Renal cortex interstitium (tissue), 11 donors: Measurements from ENCODE around the gene PAQR5. TPM values are rescaled to one million over a fixed set of nuclear protein-coding genes. Genes with fewer than 3 reads are reported as not detected.
"Not testable (repeated sequence)": the region's sequence is repeated elsewhere in the genome, so short reads cannot be mapped to it uniquely, and the experiment has no call there.

Source experiments
- DNase-seq, 11 donors: peaks; one replicate each; pipeline ENCODE4 v3.0.0-alpha.2; 2013; ENCODE audit warnings: low read depth in 9 of 11, low spot score in 4 of 11; ENCODE audit errors: extremely low read depth in 1 of 11
- polyA plus RNA-seq, 3 donors: library from polyadenylated mRNA; unstranded; fragments of 120-200 nt; gene quantifications; one replicate each; pipeline ENCODE4 v1.2.1, GENCODE V29; 2013; ENCODE audit not compliant: insufficient read length in 3 of 3

PAQR5 gene
- polyA plus RNA-seq, 3 donors: 24.9 to 36.2 (median 27.0) TPM

DNA sequence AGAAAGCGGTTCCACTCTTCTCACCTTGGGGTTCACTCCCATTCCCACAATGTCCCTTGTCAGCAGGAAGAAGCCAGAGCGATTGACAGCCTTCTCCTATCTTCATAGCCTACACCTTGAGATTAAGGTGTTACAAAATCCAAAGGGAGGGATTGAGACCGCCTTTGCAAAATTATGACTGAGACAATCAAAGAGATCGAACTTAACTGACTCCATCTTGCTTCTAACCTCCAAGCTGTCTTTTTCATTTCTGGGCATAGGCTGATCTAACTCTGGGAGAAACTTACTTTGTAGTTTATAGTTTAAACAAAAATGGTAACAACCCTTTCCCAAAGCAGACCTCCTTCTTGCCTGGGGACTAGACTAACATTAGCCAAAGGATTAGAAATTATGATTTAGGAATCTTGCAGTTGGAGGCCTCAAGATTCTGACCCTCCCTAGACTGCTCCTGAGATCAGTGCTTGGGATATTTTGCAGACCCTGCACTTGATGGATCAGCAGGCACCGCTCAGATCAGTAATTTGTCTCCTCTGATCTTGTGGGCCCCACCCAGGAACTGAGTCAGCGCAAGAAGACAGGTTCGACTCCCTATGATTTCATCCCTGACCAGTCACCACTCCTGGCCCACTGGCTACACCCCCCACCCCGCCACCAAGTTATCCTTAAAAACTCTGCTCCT is 40.0 kb downstream of the PAQR5 start:
- no peak for DNase-seq

DNA sequence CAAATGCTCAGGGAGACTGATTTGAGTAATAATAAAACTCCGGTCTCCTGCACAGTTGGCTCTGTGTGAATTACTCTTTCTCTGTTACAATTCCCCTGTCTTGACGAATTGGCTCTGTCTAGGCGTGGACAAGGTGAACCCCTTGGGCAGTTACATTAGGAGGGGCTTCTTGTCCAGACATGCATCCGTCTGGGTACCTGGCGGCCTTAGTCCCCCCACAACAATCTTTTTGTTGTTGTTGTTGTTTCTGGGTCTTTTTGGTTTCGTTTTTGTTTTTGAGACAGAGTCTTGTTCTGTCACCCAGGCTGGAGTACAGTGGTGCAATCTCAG is 40.5 kb downstream of the PAQR5 start:
- DNase-seq: not testable (repeated sequence)

DNA sequence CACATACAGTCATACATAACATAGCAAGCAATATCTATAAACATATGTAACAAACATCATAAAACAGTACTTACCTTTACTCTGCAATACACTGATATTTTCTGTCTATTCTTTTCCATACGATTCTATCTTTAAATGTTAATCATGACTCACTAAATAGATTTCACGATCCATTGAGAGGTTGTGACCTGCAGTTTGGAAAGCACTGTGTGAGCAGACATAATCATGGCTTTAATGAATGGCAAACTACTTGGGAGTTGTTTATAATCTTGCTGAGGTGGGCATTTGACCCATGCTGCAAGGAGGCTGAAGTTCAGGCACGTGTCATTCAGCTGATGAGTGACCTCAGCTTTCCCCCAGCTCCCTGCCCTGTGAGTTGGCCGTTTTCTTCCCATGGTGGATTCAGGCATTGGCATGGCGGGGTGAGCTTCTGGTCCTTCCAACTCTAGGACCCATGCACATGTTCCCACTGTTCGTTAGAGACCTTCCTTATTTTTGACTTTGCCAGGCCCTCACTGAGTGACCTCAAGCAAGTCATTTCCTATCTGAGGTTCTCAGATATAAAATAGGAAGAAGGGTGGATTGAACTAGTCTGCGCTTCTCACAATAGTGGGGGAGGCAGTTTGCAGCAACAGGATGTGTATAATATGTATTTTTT is 41.7 kb downstream of the PAQR5 start:
- DNase-seq: no peak

DNA sequence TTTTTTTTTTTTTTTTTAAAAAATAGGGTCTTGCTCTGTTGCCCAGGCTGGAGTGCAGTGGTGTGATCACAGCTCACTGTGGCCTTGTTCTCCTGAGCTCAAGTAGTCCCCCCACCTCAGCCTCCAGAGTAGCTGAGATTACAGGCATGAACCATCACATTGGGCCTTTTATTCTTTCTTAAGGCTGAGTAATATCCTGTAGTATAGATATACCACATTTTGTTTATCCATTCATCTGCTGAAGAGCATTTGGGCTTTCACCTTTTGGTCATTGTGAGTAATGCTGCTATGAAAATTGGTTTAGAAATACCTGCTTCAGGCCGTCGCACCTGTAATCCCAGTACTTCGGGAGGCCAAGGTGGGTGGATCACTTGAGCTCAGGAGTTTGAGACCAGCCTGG is 42.6 kb downstream of the PAQR5 start:
- no peak for DNase-seq

DNA sequence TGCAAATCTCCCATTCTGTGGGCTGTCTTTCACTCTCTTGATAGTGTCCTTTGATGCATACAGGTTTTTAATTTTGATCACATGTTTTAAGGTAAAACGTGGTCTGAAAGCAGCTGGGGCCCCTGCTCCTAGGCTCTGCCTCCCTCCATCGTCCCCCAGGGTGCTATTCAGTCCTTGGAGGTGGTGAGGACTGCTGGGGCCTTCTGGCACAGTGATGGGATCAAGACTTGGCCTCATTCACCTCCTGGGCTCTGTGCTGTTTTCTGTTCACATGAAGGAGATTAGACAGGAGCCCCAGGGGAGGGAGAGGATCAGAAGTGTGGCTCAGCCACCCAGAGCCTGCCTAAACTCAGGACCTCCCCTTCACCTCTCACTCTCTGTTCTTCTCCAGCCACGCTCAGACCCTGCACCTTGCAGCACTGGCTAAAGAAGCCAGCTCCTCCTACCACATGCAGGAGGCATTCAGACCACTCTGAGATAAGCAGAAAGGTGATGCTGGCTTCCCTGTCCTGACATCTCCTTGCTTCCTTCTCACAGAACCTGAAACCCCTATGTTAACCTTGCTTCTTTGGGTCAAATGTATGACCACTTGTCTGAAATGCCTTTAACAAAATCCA is 43.9 kb downstream of the PAQR5 start:
- no peak for DNase-seq

DNA sequence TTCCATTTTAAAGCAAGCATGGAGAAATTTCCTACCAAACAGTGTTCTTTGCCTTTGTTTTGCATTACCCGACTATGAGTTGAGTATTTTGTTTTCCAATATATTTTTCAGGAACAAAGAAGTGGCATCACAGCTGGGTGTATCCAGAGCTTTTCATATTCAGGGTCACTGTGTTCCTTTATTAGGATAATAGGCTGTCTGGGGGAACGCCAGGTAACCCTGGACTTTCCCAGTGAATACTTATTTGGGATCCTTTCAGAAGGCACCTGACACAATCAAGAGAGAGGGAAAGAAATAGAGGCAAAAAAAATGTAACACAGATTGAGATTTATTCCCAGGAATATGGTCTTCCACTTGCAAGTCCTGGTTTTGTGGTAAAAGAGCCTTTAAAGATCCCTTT is 44.4 kb downstream of the PAQR5 start:
- DNase-seq: no peak

DNA sequence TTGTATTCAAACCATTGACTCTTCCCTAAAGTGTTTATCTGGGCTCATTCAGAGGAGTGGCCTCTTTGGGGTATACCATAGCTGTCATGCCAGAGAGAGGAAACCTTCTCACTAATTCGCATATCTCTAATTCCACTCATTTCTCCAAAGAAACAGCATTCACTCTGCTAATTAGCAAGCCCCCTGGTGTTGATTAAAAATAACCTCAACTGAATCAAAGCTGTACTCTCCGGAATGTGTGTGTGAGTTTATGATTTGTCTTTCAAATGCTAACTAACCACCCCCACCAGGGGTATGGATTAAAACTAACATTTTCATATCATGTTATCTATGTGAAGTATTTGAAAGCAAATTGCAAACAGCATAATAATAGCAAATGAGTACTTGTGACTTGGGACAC is 45.5 kb downstream of the PAQR5 start:
- DNase-seq: no peak

DNA sequence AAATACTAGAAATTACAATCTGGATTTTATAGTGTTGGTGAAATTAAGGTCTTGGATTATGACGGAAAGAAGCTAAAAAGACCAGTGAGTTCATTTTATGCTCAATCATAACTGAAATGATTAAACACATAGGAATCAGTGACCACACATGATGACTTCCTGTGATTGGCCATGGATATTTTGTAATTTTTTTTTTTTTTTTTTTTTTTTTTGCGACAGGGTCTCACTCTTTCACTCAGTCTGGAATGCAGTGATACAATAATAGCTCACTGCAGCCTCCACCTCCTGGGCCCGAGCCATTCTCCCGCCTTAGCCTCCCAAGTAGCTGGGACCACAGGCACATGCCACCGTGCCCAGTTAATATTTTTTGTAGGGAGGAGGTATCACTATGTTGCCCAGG is 47.4 kb downstream of the PAQR5 start:
- no peak for DNase-seq

DNA sequence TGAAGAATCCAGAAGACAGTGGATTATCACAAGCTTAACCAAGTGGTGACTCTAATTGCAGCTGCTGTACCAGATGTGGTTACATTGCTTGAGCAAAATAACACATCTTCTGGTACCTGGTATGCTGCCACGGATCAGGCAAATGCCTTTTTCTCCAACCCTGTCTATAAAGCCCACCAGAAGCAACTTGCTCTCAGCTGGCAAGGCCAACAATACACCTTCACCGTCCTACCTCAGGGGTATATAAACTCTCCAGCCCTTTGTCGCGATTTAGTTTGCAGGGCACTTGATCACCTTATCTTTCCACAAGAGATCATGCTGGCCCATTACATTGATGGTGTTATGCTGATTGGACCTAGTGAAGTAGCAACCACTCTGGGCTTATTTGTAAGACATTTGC is 52.6 kb downstream of the PAQR5 start:
- DNase-seq: no peak

DNA sequence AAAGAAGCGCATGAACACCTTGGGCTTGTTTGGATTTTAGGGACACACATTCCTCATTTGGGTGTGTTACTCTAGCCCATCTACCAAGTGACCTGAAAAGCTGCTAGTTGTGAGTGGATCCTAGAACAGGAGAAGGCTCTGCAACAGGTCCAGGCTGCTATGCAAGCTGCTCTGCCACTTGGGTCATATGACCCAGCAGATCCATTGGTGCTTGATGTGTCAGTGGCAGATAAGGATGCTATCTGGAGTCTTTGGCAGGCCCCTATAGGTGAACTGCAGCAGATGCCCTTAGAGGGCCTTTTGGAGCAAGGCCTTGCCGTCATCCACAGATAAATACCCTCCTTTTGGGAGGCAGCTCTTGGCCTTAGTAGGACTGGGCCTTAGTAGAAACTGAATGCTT is 53.2 kb downstream of the PAQR5 start:
- no peak for DNase-seq

DNA sequence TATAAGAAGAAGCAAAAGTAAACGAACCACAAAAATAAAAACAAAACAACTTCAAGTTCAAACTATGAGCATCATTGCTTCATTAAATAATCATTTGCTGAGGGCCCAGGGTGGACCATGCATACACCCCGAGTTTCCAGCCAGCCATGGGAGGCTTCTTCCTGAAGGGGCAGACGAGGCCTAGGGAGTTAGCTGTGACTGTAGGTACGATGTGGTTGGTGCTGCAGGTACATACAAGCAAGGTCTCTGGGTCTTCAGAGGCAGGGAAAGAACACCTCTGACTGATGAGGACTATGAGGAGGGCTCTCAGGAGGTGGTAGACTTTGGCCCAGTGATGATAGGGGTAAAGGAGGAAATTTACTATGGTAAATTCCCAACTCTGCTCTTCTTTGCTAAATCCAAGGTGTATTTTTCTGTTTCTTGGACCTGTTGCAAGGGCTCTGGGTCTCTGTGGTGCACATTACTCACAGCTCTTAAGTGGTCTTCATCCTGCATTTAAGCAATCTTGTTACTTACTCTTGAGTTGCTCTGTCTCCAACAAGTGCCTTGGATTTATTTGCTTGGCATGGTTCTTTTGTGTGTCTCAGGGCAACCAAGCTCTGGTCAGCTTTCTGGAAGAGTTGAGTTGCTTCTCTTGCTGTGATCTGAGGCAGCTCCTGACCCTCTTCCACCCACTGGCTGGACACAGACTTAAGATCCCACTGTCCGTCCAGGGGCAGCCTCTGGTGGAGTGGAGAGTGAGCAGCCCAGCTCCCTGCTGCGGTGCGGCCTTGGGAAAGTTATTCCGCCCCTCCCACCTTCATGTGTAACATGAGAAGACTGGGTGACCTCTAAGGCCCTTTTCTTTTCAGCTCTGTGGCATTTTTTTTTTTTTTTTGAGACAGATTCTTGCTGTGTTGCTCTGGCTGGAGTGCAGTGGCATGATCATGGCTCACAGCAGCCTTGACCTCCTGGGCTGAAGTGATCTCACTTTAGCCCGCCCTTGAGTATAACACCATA is 59.4 kb downstream of the PAQR5 start:
- DNase-seq: peak in 10 of 11 donors; percentile 31 to 70 (median 49)

DNA sequence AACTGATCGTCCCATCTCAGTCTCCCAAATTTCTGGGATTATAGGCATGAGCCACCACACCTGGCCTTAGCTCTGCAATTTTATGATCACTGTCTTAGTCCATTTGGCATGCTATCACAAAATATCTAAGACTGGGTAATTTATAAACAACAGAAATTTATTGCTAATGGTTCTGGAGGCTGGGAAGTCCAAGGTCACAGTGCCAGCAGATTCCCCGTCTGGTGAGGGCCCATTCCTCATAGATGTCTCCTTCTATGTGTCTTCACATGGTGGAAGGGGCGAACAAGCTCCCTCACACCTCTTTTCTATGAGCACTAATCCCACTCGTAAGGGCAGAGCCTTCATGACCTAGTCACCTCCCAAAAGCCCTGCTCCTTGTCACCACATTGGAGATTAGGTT is 60.1 kb downstream of the PAQR5 start:
- DNase-seq: no peak

DNA sequence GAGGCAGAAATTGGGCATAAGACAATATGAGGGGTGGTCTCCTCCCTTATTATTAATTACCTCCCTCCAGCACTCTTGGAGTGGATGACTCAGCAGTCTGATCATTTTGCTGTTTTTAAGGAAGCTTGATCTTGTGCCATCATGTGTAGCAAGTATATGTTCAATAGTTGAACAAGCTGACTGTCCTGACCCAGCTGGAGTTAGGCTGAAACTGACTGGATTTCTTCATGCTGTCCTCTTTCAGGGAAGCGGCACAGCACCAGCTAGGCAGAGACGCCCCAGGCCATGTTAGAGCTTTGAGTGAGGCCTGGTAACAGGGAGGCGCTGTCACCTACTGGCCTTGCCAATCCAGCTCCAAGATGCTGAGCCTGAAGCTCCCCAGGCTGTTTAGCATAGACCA is 61.0 kb downstream of the PAQR5 start:
- no peak for DNase-seq

DNA sequence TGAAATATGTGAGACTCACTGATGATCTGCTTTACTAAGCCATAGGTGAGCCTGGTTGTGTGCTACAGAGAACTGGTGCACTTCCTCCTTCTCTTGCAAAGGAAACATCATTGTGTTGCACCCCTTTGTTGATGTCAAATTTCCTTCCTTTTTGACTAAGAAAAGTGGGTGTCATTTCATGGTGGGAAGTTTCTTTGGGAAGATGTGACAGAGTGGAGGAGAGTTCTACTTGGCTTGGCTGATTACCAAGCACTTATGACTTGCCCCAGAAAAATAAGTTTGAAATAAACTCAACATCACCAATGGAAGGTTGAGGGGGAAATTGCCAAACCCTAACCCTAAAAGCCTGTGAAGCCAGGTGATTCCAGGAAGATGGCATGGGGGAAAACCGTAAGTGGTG is 61.9 kb downstream of the PAQR5 start:
- DNase-seq: no peak

DNA sequence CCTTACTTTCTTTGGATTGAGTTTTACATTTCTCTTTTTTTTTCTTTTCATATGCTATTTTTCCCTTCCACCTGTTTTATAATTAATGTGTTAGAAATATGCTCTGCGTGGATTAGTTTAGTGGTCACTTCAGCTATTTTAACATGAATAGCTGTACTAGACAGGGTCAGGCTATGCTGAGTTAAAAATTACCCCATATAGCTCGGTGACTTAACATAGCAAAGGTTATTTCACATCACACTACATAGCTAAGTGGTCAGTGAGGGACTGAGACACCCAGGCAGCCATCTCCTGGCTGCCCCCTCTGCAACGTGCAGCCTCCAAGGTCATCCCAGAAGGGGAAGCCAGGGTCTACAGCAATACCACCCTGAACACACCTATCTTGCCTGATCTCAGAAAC is 68.5 kb downstream of the PAQR5 start:
- no peak for DNase-seq

DNA sequence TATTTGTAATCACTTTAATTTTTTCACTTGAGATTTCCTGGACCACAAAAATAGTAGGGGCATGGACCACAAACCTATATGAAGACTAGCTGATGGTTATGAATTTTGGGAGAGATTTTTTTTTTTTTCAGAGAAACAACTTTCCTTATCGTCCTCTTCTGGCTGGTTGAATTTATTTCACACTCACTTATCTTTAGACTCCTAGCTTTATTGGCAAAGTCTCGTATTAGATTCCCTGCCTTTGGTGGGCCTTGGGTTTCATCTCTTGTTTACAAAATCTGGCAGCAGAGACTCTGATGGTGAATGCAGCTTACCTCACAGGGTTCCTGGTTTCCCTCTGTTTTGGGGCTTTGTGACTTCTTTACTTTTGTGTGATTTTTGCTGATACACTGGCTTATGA is 70.9 kb downstream of the PAQR5 start:
- DNase-seq: no peak

DNA sequence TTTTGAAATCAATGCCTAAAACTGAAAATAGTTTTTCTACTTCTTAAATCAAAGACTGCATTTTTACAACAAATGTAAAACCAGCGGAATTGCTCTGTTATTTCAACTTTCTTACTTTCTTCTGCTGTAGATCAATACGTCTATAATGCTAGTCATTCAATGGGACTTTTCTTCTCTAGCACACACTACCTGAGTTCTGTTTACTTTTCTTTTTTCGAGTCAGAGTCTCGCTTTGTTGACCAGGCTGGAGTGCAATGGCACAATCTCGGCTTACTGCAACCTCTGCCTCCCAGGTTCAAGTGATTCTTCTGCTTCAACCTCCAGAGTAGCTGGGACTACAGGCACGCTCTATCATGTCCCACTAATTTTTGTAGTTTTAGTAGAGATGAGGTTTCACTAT is 74.7 kb downstream of the PAQR5 start:
- DNase-seq: no peak

DNA sequence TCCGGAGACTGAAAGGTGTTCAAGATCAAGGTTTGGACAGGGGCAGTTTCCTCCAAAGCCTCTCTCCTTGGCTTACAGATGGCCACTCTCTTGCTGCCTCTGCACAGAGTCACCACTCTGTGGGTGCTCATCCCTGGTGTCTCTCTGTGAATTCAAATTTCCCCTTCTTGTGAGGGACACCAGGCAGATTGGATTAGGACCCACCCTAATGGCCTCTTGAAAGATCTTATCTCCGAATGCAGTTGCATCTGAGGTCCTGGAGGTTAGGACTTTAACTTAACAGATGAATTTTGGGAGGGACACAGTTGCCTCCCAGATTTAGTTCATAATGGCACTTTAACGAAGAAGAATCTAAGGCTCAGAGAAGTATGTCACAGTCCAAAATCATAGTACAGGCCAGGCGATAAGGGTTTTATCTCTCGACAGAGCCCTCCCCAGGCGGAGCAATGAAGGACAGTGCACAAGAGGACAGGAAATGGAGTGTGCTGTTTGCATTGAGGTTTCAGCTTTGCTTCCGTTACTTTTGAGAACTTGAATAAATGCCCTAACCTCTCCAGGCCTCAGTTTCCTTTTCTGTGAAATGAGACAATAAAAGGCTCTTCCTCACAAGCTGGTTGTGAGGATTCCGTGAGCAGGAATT is 76.6 kb downstream of the PAQR5 start:
- no peak for DNase-seq
